EL (cell line): ENCODE measurements around the gene MBP.

ENCODE experiments used
- DNase-seq: peaks from one replicate; pipeline ENCODE4 v3.0.0-alpha.2; 2016

The MBP gene

DNA sequence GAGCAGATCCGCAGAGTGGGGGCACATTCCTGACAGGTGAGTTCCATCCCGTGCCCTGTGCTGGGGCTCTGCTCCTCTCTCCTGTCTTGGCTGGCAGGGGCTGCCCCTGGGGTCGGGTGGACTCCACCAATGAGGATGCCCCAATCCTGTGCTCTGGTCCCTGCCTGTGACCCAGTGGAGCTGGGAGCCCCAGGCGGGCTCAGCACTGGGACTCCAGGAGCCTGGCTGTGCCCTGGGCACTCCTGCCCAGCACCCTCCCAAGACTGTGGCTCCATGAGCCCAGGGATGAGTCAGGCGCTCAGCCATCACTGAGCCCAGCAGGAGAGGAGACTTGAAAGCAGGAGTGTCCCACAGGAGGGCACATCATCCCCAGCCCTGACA, 53.9 kb downstream of the MBP start:
- peak; percentile 40 for DNase-seq

GRCh38 chr18:77077941-77078689, 54.5 kb downstream of the MBP start:
- DNase-seq: peak; percentile 67

DNA sequence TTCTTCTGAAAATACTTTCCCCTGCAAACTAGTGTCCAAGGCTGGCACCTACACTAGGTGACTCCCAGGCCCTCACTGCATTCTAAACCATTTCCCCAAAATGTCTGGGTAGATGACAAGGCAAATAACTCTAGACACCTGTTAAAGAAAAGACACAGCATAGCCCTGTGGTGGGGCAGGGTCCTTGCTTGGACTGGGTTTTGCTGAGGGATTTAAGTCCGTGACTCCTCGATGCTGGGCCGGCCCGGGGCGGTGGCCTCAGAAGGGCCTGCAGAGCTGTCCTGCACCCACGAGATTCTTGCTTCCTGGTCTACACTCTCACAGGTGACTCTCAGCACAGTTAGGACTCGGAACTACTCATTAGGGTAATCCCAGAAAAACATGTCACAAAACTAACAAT, 55.2 kb downstream of the MBP start:
- no peak for DNase-seq

DNA sequence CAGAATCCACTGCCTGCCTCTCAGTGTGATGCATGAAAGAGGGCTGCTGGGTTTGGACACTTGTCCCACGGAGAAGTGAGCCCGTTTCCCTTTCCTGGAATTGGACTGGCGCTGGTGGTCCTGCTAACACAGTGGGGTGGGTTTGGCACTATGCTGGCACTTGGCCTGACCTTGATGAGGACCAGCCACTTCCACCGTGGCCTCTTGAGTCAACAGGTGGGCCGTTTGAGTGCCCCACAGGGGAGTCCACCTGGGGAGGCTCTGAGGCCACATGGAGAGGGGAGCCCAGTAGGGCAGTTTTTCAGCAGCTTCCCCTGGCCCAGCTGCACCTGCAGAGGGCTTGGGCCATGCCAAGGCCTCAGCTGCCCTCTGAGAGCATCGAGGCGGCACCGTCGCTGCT, 56.5 kb downstream of the MBP start:
- DNase-seq: no peak

DNA sequence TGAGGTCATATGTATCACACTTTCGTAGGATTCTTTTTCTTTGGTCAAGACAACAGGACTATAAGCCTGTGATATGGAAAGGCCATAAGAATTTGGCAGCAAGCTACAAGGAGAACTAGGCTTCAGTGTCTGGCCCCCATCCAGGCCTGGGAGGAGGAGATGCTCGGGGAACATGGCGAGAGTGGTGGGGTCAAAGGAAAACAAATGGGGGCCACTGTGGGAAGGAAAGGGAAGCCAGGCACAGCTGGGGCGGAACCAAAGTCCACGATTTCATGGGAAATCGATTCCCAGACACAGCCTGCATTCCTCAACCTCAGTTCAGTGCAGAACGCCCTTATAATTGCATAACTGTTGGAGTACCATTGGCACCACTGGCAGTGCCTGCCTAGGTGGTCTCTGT, 58.2 kb downstream of the MBP start:
- DNase-seq: no peak

GRCh38 chr18:77073336-77074093, 59.1 kb downstream of the MBP start:
- no peak for DNase-seq

- DNase-seq: no peak
These were observed 60.0 kb downstream of the MBP start for GRCh38 chr18:77072566-77072965.

- peak; percentile 99 for DNase-seq
These were observed 60.8 kb downstream of the MBP start for GRCh38 chr18:77071711-77072292.

GRCh38 chr18:77071061-77071460, 61.5 kb downstream of the MBP start:
- no peak for DNase-seq

GRCh38 chr18:77070627-77071026, 62.0 kb downstream of the MBP start:
- DNase-seq: no peak

DNA sequence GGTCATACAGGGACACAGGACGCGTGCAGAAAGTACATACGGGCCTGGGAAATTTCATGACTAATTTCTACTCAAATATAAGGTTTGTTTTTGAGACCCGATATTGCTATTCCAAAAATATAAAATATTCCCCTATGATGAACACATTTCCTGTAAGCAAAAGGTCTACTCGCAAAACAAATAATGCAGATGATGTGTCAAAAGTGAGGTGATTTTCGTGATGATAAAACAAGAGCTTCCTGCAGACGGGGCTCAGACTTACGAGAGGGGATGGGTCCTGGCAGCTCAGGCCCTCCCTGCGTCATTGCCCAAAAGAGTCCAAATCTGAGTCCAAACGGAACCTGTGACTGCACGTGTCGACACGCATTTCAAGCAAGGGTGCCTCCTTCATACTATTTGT, 62.7 kb downstream of the MBP start:
- no peak for DNase-seq

- no peak for DNase-seq
These were observed 63.1 kb downstream of the MBP start for GRCh38 chr18:77069482-77069881.

- peak; percentile 59 for DNase-seq
These were observed 64.0 kb downstream of the MBP start for GRCh38 chr18:77068321-77069312.

DNA sequence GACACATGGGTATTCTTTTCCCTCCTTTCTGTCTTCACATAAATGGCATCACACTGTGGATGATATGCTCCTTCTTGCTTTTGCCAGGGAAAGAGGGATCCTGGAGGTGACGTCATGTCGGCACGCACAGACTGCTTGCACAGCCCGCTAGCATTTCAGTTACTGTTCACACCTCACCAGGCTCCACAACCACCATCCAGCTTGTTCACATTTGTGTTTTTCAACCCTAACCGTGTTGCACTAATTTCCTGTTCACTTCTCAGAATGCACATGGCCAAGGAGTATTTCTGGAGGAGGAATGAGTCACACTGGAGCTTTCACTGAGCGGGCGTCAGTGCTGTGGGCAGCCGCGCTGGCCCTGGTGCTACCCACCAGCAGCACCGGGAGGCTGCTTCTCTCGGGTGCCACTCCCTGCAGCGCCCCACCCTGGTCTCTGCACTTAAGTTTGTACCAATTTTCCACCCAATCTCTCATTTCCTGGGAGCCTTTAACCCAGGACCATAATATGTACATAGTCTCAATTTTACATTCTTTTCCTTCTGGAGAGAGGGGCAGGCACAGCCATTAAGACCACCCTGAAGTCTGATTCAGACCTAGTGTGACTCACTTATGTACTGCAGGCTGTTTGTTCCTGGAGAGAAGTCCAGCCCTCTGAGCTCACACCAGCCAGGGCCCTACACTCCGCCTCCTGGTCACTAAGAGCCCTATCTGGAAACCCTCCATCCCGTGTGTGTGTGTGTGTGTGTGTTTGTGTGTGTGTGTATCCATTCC, 65.1 kb downstream of the MBP start:
- DNase-seq: peak; percentile 90

DNA sequence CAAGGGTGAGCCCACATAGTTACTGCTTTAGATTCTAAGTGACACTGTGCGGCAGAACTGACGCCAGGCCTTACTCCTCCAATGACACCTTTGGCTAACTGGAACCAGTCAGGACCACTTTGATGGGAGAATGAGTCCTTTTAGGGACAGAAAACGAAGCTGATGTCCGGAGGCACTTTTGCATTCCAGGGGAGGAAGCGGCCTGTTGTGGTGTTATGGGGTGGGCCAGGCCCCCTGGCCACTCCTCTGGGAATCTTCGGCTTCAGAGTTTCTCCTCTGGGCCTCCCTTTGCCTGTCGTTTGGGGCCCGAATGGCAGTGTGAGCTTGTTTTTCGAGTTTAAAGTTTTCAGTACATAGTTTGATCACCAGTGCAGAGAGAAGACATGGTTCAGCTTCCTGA, 65.9 kb downstream of the MBP start:
- DNase-seq: no peak

GRCh38 chr18:77066101-77066500, 66.5 kb downstream of the MBP start:
- no peak for DNase-seq

GRCh38 chr18:77065221-77065981, 67.2 kb downstream of the MBP start:
- peak; percentile 88 for DNase-seq

DNA sequence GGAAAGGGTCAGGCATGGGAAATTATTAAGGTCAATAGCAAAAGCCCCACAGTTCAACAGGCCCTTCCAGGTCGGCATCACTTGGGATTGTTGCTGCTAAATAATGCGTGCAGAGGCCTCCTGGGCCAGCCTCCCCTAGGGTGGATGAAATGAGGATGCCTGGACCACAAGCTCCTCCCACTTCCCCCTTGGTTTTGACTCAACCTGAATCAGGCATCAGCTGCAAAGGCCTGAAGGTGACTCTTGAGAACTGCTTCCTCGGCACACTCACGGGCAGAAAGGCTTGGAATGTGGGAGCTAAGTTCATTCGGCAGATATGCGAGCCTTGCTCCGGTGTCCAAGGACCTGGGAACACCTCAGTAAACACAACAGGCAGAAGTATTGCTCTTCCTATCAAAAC, 69.3 kb downstream of the MBP start:
- DNase-seq: peak; percentile 31

GRCh38 chr18:77062518-77063003, 70.0 kb downstream of the MBP start:
- DNase-seq: peak; percentile 22

DNA sequence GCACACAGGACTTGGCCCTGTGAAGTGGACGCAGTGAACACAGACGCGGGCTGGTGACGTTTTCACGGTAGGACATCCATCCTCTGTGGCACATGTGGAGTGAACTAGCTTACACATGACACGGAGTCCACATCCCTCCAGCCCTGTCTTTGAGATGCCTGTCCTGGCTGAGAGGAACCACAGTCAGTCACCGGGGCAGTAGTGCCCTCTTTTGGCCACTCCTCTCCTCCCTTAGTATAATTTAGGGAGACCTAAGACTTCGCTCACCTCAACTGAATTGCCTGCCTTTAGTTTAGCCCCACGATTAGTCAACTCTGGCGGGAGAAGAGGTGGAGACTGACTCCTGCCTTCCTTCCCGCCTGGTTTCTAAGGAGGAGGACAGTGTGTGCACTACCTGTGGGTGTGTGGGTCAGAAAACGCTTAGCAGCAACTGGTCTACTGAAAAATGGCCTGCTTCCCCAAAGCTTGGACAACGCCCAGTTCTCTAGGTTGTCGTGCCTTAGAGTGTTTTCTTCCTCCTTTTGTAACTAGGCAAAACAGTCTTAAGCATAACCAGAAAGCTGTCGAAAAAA, 70.6 kb downstream of the MBP start:
- no peak for DNase-seq
